ENCODE data around the gene HCN2. TPM values are rescaled to one million over a fixed set of nuclear protein-coding genes. Genes with fewer than 3 reads are reported as not detected.

The HCN2 gene
- total and polyA plus RNA-seq, 9 of the 15 experiments (the other 6 are each of a cell fraction or from before 2014, with no cell fraction given) = 0.29 to 4.2 (median 0.82) TPM; not detected in 2

DNA sequence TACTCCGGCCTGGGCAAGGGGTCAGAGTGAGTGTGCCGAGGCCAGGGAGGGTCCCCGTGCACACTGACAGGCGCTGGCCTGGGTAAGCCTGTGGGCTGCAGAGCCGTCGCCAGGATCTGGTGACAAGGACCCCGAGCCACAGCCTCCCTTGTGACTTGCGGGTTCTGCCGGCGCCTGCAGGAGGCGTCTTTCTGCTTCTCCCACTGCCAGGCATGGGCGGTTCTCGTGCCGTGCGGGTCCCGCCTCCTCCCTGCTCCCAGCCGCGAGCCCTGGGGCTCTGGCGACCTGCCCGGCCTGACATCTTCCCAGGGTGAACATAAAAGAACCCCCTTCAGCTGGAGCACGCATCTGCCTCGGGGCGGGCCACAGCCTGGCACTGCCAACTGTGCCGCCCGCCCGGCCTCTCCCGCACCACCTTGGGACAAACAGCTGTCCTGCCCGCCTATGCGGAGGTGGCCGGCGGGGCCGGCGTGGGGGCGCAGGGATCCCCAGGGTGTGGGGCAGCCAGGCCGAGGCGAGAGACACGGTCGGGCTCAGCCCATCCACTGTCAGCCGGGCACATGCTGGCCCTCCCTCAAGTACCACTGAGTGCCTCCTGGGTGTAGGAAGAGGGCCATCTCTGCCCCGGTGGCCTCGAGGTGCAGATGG lies 1.5 kb upstream of the HCN2 start (continued):
- no peak for TF ChIP-seq ARID1B (IDR thresholded peaks at IDR 0.05)
- TF ChIP-seq MCM5 (IDR thresholded peaks at IDR 0.05; ENCODE audit: low read depth) = no peak
- no peak for TF ChIP-seq ZNF609 (CRISPR knock-in tag; IDR thresholded peaks at IDR 0.05; ENCODE audit: borderline replicate concordance)
- no peak for TF ChIP-seq GTF2A2 (tag; IDR thresholded peaks at IDR 0.05)
- TF ChIP-seq RAD21 (CRISPR knock-in tag; conservative IDR thresholded peaks at IDR 0.05 in 1 of 2, IDR thresholded peaks at IDR 0.05 in 1 of 2) = 0 out of 4 replicates have a peak, but pooled peaks of 1 of the 2 experiments have one; percentile 18
- TF ChIP-seq ZNF212 (CRISPR knock-in tag; IDR thresholded peaks at IDR 0.05) = no peak
- TF ChIP-seq NCOA4 (IDR thresholded peaks at IDR 0.05; ENCODE audit: partially characterized antibody) = no peak
- TF ChIP-seq NFE2L1 (tag; IDR thresholded peaks at IDR 0.05; ENCODE audit: borderline replicate concordance, low read depth) = no peak
- TF ChIP-seq CHD4 (IDR thresholded peaks at IDR 0.05; ENCODE audit: insufficient read depth, insufficient replicate concordance, low read depth, low read length, poor library complexity, severe bottlenecking) = peak; percentile 30
- TF ChIP-seq FOXP4 (CRISPR knock-in tag; IDR thresholded peaks at IDR 0.05; ENCODE audit: borderline replicate concordance) = no peak
- TF ChIP-seq BHLHE40 (IDR thresholded peaks at IDR 0.05; ENCODE audit: low read length) = peak; percentile 49
- TF ChIP-seq ZNF23 (CRISPR knock-in tag; IDR thresholded peaks at IDR 0.05) = no peak
- TF ChIP-seq BRD4 (IDR thresholded peaks at IDR 0.05) = no peak
- TF ChIP-seq, protein P1, sequence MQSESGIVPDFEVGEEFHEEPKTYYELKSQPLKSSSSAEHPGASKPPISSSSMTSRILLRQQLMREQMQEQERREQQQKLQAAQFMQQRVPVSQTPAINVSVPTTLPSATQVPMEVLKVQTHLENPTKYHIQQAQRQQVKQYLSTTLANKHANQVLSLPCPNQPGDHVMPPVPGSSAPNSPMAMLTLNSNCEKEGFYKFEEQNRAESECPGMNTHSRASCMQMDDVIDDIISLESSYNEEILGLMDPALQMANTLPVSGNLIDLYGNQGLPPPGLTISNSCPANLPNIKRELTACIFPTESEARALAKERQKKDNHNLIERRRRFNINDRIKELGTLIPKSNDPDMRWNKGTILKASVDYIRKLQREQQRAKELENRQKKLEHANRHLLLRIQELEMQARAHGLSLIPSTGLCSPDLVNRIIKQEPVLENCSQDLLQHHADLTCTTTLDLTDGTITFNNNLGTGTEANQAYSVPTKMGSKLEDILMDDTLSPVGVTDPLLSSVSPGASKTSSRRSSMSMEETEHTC (IDR thresholded peaks at IDR 0.05) = no peak
- no peak for TF ChIP-seq MAFF (IDR thresholded peaks at IDR 0.05; ENCODE audit: low read length)
